ENCODE data around the gene CERS2. TPM values are rescaled to one million over a fixed set of nuclear protein-coding genes. Genes with fewer than 3 reads are reported as not detected.

CERS2 gene
- total RNA-seq, 1 donor from 2014 or later: 96.1 TPM

GRCh38 chr1:150985179-150985825, 10.7 kb upstream of the CERS2 start:
- DNase-seq (ENCODE audit: low read depth): no peak
- no peak for TF ChIP-seq CTCF (conservative IDR thresholded peaks at IDR 0.05; ENCODE audit: low read depth, low read length)

GRCh38 chr1:150981805-150982712, 7.4 kb upstream of the CERS2 start, which contains the start of gene ANXA9:
TSS of gene ANXA9 (plus strand) at chr1:150982292. CDS start at chr1:150983106, 814 bp downstream.
- no peak within 1 kb of the TSS for H3K4me3 ChIP-seq (ENCODE audit: low read depth, low read length)
- TF ChIP-seq CTCF (conservative IDR thresholded peaks at IDR 0.05; ENCODE audit: low read depth, low read length): no peak
- DNase-seq (ENCODE audit: low read depth): no peak

More at GRCh38 chr1:150985179-150985825, 10.7 kb upstream of the CERS2 start:
- no peak overlapping the region for H3K4me3 ChIP-seq (ENCODE audit: low read depth, low read length)

- DNase-seq (ENCODE audit: low read depth): no peak
- H3K4me3 ChIP-seq (ENCODE audit: low read depth, low read length): no peak overlapping the region
These were observed 6.7 kb upstream of the CERS2 start for GRCh38 chr1:150981177-150981804.

GRCh38 chr1:150979092-150980056, 4.7 kb upstream of the CERS2 start:
- TF ChIP-seq CTCF (conservative IDR thresholded peaks at IDR 0.05; ENCODE audit: low read depth, low read length): peak; percentile 100
- no peak for DNase-seq (ENCODE audit: low read depth)

More at GRCh38 chr1:150981177-150981804, 6.7 kb upstream of the CERS2 start:
- no peak for TF ChIP-seq CTCF (conservative IDR thresholded peaks at IDR 0.05; ENCODE audit: low read depth, low read length)

GRCh38 chr1:150976879-150977694, 2.5 kb upstream of the CERS2 start:
- DNase-seq (ENCODE audit: low read depth): no peak
- no peak for TF ChIP-seq CTCF (conservative IDR thresholded peaks at IDR 0.05; ENCODE audit: low read depth, low read length)
- no peak overlapping the region for H3K4me3 ChIP-seq (ENCODE audit: low read depth, low read length)

More at GRCh38 chr1:150979092-150980056, 4.7 kb upstream of the CERS2 start:
- H3K4me3 ChIP-seq (ENCODE audit: low read depth, low read length): peak overlapping the region; percentile 26

All from epithelial cell of proximal tubule (primary cell).